Trophoblast cell (in vitro differentiated cells and primary cell): ENCODE measurements around the gene SSC4D.

Experiments
- DNase-seq, 2 donors: peaks; one replicate each; pipeline ENCODE4 v3.0.0-alpha.2; 2016
- H2AFZ ChIP-seq: 2 replicates; pipeline ENCODE4 v1.6.1; 2013; ENCODE audit warnings: low read length, moderate library complexity, mild to moderate bottlenecking; ENCODE audit not compliant: insufficient read depth, poor library complexity
- H2AK5ac ChIP-seq: 2 replicates; pipeline ENCODE4 v1.6.1; 2013; ENCODE audit warnings: mild to moderate bottlenecking, low read length
- H2BK120ac ChIP-seq: 2 replicates; pipeline ENCODE4 v1.6.1; 2013; ENCODE audit warnings: low read length, mild to moderate bottlenecking, moderate library complexity; ENCODE audit not compliant: insufficient read depth, poor library complexity
- H2BK12ac ChIP-seq: 2 replicates; pipeline ENCODE4 v1.6.1; 2013; ENCODE audit warnings: mild to moderate bottlenecking, low read length, moderate library complexity
- H2BK5ac ChIP-seq: 2 replicates; pipeline ENCODE4 v1.6.1; 2013; ENCODE audit warnings: low read length, low read depth, moderate library complexity, mild to moderate bottlenecking; ENCODE audit not compliant: poor library complexity
- H3K14ac ChIP-seq: 2 replicates; pipeline ENCODE4 v1.6.1; 2013; ENCODE audit warnings: mild to moderate bottlenecking, low read length
- H3K18ac ChIP-seq: 2 replicates; pipeline ENCODE4 v1.6.1; 2013; ENCODE audit warnings: mild to moderate bottlenecking, low read length
- H3K23ac ChIP-seq: 2 replicates; pipeline ENCODE4 v1.6.1; 2013; ENCODE audit warnings: low read length
- H3K27ac ChIP-seq: 2 replicates; pipeline ENCODE4 v1.5.1; 2013; ENCODE audit warnings: low read depth, mild to moderate bottlenecking, inconsistent platforms, low read length, moderate library complexity
- H3K27me3 ChIP-seq: 2 replicates; pipeline ENCODE4 v1.6.1; 2013; ENCODE audit warnings: inconsistent platforms, mild to moderate bottlenecking, low read length, moderate library complexity; ENCODE audit not compliant: insufficient read depth
- H3K36me3 ChIP-seq, 2 experiments: 1 replicate in 1 of 2; 2 replicates in 1 of 2; pipeline ENCODE4 v1.6.1; 2013; ENCODE audit warnings: low read length in 2 of 2, mild to moderate bottlenecking in 2 of 2, moderate library complexity in 1 of 2; ENCODE audit not compliant: insufficient read depth in 2 of 2, control insufficient read depth in 1 of 2
- H3K4ac ChIP-seq: 2 replicates; pipeline ENCODE4 v1.6.1; 2013; ENCODE audit warnings: low read depth, mild to moderate bottlenecking, low read length, moderate library complexity
- H3K4me1 ChIP-seq, 2 experiments: 1 replicate in 1 of 2; 2 replicates in 1 of 2; pipeline ENCODE4 v1.6.1; 2013; ENCODE audit warnings: low read length in 2 of 2, mild to moderate bottlenecking in 2 of 2, moderate library complexity in 1 of 2; ENCODE audit not compliant: insufficient read depth in 2 of 2, control insufficient read depth in 1 of 2
- H3K4me2 ChIP-seq: 2 replicates; pipeline ENCODE4 v1.6.1; 2013; ENCODE audit warnings: inconsistent platforms, mild to moderate bottlenecking, low read length, moderate library complexity
- H3K4me3 ChIP-seq: 2 replicates; pipeline ENCODE4 v1.5.1; 2013; ENCODE audit warnings: mild to moderate bottlenecking, low read depth, low read length, inconsistent platforms
- H3K79me1 ChIP-seq: one replicate; pipeline ENCODE4 v1.6.1; 2013; ENCODE audit warnings: low read length
- H3K79me2 ChIP-seq: 2 replicates; pipeline ENCODE4 v1.6.1; 2013; ENCODE audit warnings: low read length, mild to moderate bottlenecking; ENCODE audit not compliant: control insufficient read depth, insufficient read depth, poor library complexity
- H3K9ac ChIP-seq: 2 replicates; pipeline ENCODE4 v1.6.1; 2013; ENCODE audit warnings: mild to moderate bottlenecking, low read length
- H3K9me3 ChIP-seq: 2 replicates; pipeline ENCODE4 v1.6.1; 2013; ENCODE audit warnings: low read depth, mild to moderate bottlenecking, control low read depth, inconsistent platforms, low read length; ENCODE audit not compliant: insufficient read depth
- H4K12ac ChIP-seq: 2 replicates; pipeline ENCODE4 v1.6.1; 2013; ENCODE audit warnings: low read depth, mild to moderate bottlenecking, low read length, moderate library complexity
- H4K8ac ChIP-seq: 2 replicates; pipeline ENCODE4 v1.6.1; 2013; ENCODE audit warnings: low read depth, mild to moderate bottlenecking, low read length, moderate library complexity
- H4K91ac ChIP-seq: one replicate; pipeline ENCODE4 v1.6.1; 2013; ENCODE audit warnings: low read depth, mild to moderate bottlenecking, low read length, moderate library complexity
- WGBS: extraction: QIAGEN DNeasy Blood & Tissue Kit; methylation state at CpG from one replicate; pipeline ENCODE4 v1.1.7; 2013; ENCODE audit warnings: missing lambda C conversion rate; ENCODE audit not compliant: insufficient read length, insufficient coverage; ENCODE audit errors: extremely low coverage; 5-methylcytosine and 5-hydroxymethylcytosine counted together

The SSC4D gene

DNA sequence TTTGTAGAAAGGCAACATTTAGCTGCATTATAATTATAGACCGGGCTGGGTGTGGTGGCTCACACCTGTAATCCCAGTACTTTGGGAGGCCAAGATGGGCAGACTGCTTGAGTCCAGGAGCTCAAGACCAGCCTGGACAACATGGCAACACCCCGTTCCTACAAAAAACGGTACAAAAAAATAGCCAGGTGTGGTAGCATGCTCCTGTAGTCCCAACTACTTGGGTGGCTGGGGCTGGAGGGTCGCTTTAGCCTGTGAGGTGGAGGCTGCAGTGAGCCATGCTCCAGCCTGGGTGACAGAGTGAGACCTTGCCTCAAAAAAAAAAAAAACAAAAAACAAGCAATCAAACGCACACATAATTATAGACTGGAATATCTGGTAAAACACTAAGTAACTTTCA, 55.8 kb downstream of the SSC4D start:
- H2BK120ac ChIP-seq = no peak overlapping the region
- no peak overlapping the region for H2BK5ac ChIP-seq
- H3K4me1 ChIP-seq = peaks cover 4 to 5% of the 10 kb centered on the region in 2 experiments
- peaks cover 15 to 19% of the 10 kb centered on the region in 2 experiments for H3K36me3 ChIP-seq
- no peaks in the 10 kb centered on the region for H3K9me3 ChIP-seq
- no peak overlapping the region for H4K91ac ChIP-seq
- no CpG with 5 or more reads among the region's 5 CpGs for WGBS
- DNase-seq = no peak
- no peak overlapping the region for H3K4me3 ChIP-seq
- no peak overlapping the region for H3K14ac ChIP-seq
- H3K27me3 ChIP-seq = no peaks in the 10 kb centered on the region
- H3K4me2 ChIP-seq = no peak overlapping the region
- peaks cover 32% of the 10 kb centered on the region for H3K79me2 ChIP-seq
- no peak overlapping the region for H3K23ac ChIP-seq
- no peak overlapping the region for H4K12ac ChIP-seq
- H2BK12ac ChIP-seq = no peak overlapping the region
- H3K4ac ChIP-seq = peak overlapping the region; percentile 100
- H3K18ac ChIP-seq = no peak overlapping the region
- H3K79me1 ChIP-seq = peaks cover 9% of the 10 kb centered on the region
- no peak overlapping the region for H2AK5ac ChIP-seq
- no peak overlapping the region for H3K9ac ChIP-seq
- no peak overlapping the region for H2AFZ ChIP-seq
- H3K27ac ChIP-seq = no peak overlapping the region
- no peak overlapping the region for H4K8ac ChIP-seq

DNA sequence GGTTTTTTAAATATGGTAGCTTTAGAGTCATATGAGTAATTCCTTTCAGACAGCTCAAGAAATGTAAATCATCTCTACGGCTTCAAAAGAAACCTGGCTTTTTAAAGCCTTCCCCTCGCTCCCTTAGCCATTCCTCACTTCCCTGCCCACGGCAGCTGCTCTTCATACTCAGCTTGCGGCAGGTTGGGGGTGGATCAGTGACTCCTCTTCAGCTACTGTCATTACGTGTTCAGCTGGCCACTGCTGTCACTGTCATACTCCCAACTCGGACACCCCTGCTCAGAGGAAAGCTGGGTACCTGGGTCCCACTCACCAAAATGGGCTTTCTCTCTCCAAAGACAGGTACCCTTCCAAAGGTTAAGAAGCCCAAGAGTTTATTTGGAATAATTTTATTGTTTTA, 57.3 kb downstream of the SSC4D start:
- Histone ChIP-seq H3K23ac (no peak overlapping the region), H3K27me3 (no peaks in the 10 kb centered on the region), H2AFZ (no peak overlapping the region), H3K4ac (peak overlapping the region; percentile 90), H3K36me3 (peaks cover 21 to 23% of the 10 kb centered on the region in 2 experiments), H3K18ac (no peak overlapping the region), H3K14ac (no peak overlapping the region), H2BK12ac (no peak overlapping the region), H3K79me2 (peaks cover 21% of the 10 kb centered on the region), H3K9me3 (no peaks in the 10 kb centered on the region), H3K79me1 (no peaks in the 10 kb centered on the region), H2BK120ac (no peak overlapping the region), H3K9ac (no peak overlapping the region), H2AK5ac (no peak overlapping the region), H4K12ac (no peak overlapping the region), H3K4me2 (no peak overlapping the region), H3K4me1 (peaks cover 4 to 5% of the 10 kb centered on the region in 2 experiments), H4K91ac (no peak overlapping the region), H2BK5ac (no peak overlapping the region), H3K4me3 (no peak overlapping the region), H4K8ac (no peak overlapping the region), H3K27ac (no peak overlapping the region)
- no CpG with 5 or more reads among the region's 6 CpGs for WGBS
- peak; percentile 75 to 84 for DNase-seq

DNA sequence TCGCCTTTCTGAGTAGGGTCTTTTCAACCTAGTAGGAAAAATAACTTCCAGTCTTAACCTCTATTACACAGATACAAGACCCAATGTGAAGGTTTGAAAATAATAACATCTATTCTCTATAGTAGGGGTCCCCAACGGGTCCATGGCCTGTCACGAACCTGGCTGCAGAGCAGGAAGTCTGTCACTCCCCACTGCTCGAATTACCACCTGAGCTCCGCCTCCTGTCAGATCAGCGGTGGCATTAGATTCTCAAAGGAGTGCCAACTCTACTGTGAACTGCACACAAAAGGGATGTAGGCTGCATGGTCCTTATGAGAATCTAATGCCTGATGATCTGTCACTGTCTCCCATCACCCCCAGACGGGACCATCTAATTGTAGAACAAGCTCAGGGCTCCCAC, 58.1 kb downstream of the SSC4D start:
- DNase-seq = no peak
- H3K9me3 ChIP-seq = no peaks in the 10 kb centered on the region
- H4K12ac ChIP-seq = no peak overlapping the region
- H3K4me1 ChIP-seq = peaks cover 4 to 5% of the 10 kb centered on the region in 2 experiments
- no peak overlapping the region for H2BK12ac ChIP-seq
- no peak overlapping the region for H4K91ac ChIP-seq
- H2BK120ac ChIP-seq = no peak overlapping the region
- no peak overlapping the region for H3K9ac ChIP-seq
- H3K27me3 ChIP-seq = no peaks in the 10 kb centered on the region
- H2AK5ac ChIP-seq = no peak overlapping the region
- H3K18ac ChIP-seq = no peak overlapping the region
- no peak overlapping the region for H3K23ac ChIP-seq
- no peak overlapping the region for H3K4me3 ChIP-seq
- H3K4me2 ChIP-seq = no peak overlapping the region
- no peaks in the 10 kb centered on the region for H3K79me1 ChIP-seq
- peak overlapping the region; percentile 91 for H3K4ac ChIP-seq
- no peak overlapping the region for H3K14ac ChIP-seq
- no peak overlapping the region for H3K27ac ChIP-seq
- no peak overlapping the region for H4K8ac ChIP-seq
- peaks cover 27 to 31% of the 10 kb centered on the region in 2 experiments for H3K36me3 ChIP-seq
- no peak overlapping the region for H2AFZ ChIP-seq
- no peak overlapping the region for H2BK5ac ChIP-seq
- WGBS = no CpG with 5 or more reads among the region's 7 CpGs
- peaks cover 23% of the 10 kb centered on the region for H3K79me2 ChIP-seq

DNA sequence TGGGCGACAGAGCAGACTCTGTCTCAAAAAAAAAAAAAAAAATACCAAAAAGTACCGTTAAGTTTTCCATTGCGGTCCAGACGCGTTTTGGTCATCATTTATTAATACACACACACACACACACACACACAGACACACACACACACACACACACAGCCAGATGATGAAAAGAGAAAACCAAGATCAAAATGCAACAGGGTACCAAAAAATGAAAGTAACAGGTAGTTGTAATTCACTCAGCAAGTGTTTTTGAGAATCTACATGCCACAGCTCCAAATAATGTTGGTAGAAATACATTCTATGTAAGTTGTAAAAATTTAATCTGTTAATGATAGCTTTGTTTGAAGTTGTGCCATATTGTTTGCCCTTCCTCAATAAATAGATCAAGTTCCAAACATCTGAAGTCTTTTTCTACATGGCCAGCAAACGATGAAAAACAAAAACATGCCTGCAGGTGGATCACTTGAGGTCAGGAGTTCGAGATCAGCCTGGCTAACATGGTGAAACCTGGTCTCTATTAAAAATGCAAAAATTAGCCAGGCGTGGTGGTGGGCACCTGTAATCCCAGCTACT, 60.1 kb downstream of the SSC4D start:
- no peak overlapping the region for H3K4me3 ChIP-seq
- no peak overlapping the region for H2BK5ac ChIP-seq
- no peaks in the 10 kb centered on the region for H3K27me3 ChIP-seq
- no peak overlapping the region for H3K27ac ChIP-seq
- H3K36me3 ChIP-seq = peaks cover 40 to 41% of the 10 kb centered on the region in 2 experiments
- H3K4ac ChIP-seq = peak overlapping the region; percentile 67
- H3K79me2 ChIP-seq = peaks cover 20% of the 10 kb centered on the region
- H2AFZ ChIP-seq = no peak overlapping the region
- no peak overlapping the region for H2AK5ac ChIP-seq
- H4K91ac ChIP-seq = no peak overlapping the region
- no peak overlapping the region for H3K18ac ChIP-seq
- no peak overlapping the region for H2BK12ac ChIP-seq
- H4K8ac ChIP-seq = no peak overlapping the region
- no peak overlapping the region for H3K9ac ChIP-seq
- H3K23ac ChIP-seq = no peak overlapping the region
- no peak overlapping the region for H3K14ac ChIP-seq
- no peak overlapping the region for H4K12ac ChIP-seq
- H3K79me1 ChIP-seq = no peaks in the 10 kb centered on the region
- H3K4me1 ChIP-seq = peaks cover 4 to 5% of the 10 kb centered on the region in 2 experiments
- no peak for DNase-seq
- H3K9me3 ChIP-seq = no peaks in the 10 kb centered on the region
- H3K4me2 ChIP-seq = no peak overlapping the region
- H2BK120ac ChIP-seq = no peak overlapping the region
- WGBS = no CpG with 5 or more reads among the region's 8 CpGs
